IMR-90 (cell line): ENCODE measurements around the gene ASIC2. TPM values are rescaled to one million over a fixed set of nuclear protein-coding genes. Genes with fewer than 3 reads are reported as not detected.

Source experiments
- ATAC-seq: fragments of 200-7000 bp; cut with Tn5 transposase; 2 replicates; pipeline ENCODE4 v1.9.1; 2020; ENCODE audit warnings: low read depth, mild to moderate bottlenecking, moderate library complexity
- BruUV-seq: library from RNA; stranded (reverse); fragments of 400-500 nt; replicated peaks from 2 replicates; lab custom pipeline; 2021; lab: Mats Ljungman, UMichigan
- CTCF ChIA-PET: fragments of 300-600 bp; formaldehyde crosslinking; extraction: SDS; loops from one replicate; lab custom pipeline; 2021; ENCODE audit warnings: antibody characterized with exemption; lab: Yijun Ruan, JAX
- POLR2A ChIA-PET: fragments of 300-600 bp; sonication (Branson Sonifier 250); formaldehyde crosslinking; loops from one replicate; lab custom pipeline; 2022; ENCODE audit warnings: antibody characterized with exemption; ENCODE audit not compliant: unreplicated experiment; lab: Charles Lee
- DNase-seq: peaks from one replicate; pipeline ENCODE4 v3.0.0; 2013
- H2AFZ ChIP-seq: replicated peaks from 2 replicates; pipeline ENCODE3; 2013; ENCODE audit warnings: low read length, mild to moderate bottlenecking; ENCODE audit not compliant: poor library complexity
- H2AK5ac ChIP-seq: 2 replicates; pipeline ENCODE4 v1.6.1; 2013; ENCODE audit warnings: low read depth, low read length, inconsistent platforms
- H2AK9ac ChIP-seq: replicated peaks from 2 replicates; pipeline ENCODE3; 2013; ENCODE audit warnings: mild to moderate bottlenecking, low read depth, low read length, moderate library complexity; ENCODE audit not compliant: poor library complexity
- H2BK120ac ChIP-seq: 2 replicates; pipeline ENCODE4 v1.6.1; 2013; ENCODE audit warnings: low read depth, low read length, inconsistent platforms
- H2BK15ac ChIP-seq: 3 replicates; pipeline ENCODE4 v1.6.1; 2013; ENCODE audit warnings: low read depth, low read length, inconsistent platforms
- H2BK20ac ChIP-seq: 2 replicates; pipeline ENCODE4 v1.6.1; 2013; ENCODE audit warnings: low read depth, mild to moderate bottlenecking, inconsistent platforms, low read length, moderate library complexity
- H2BK5ac ChIP-seq: 2 replicates; pipeline ENCODE4 v1.6.1; 2013; ENCODE audit warnings: mild to moderate bottlenecking, low read depth, low read length, inconsistent platforms; ENCODE audit not compliant: poor library complexity, severe bottlenecking
- H3K14ac ChIP-seq: replicated peaks from 2 replicates; pipeline ENCODE4 v1.6.1; 2013; ENCODE audit warnings: low read depth, low read length, inconsistent platforms
- H3K18ac ChIP-seq: 2 replicates; pipeline ENCODE4 v1.6.1; 2013; ENCODE audit warnings: low read depth, low read length, control low read depth
- H3K23ac ChIP-seq: 2 replicates; pipeline ENCODE4 v1.6.1; 2013; ENCODE audit warnings: low read depth, low read length, inconsistent platforms
- H3K27ac ChIP-seq: 2 replicates; pipeline ENCODE4 v1.5.1; 2013; ENCODE audit warnings: mild to moderate bottlenecking, control low read depth, low read length; ENCODE audit not compliant: insufficient read depth
- H3K27me3 ChIP-seq: 2 replicates; pipeline ENCODE4 v1.6.1; 2013; ENCODE audit warnings: low read length; ENCODE audit not compliant: control insufficient read depth, insufficient read depth
- H3K36me3 ChIP-seq: 2 replicates; pipeline ENCODE4 v1.6.1; 2013; ENCODE audit warnings: low read length, mixed read lengths; ENCODE audit not compliant: control insufficient read depth, insufficient read depth
- H3K4ac ChIP-seq: 2 replicates; pipeline ENCODE4 v1.6.1; 2013; ENCODE audit warnings: low read depth, low read length, inconsistent platforms
- H3K4me1 ChIP-seq: 2 replicates; pipeline ENCODE4 v1.6.1; 2013; ENCODE audit warnings: low read length, mixed read lengths; ENCODE audit not compliant: control insufficient read depth, insufficient read depth
- H3K4me2 ChIP-seq: 2 replicates; pipeline ENCODE4 v1.6.1; 2013; ENCODE audit warnings: low read depth, mild to moderate bottlenecking, control low read depth, low read length, moderate library complexity
- H3K4me3 ChIP-seq: 2 replicates; pipeline ENCODE4 v1.5.1; 2013; ENCODE audit warnings: low read depth, mild to moderate bottlenecking, control low read depth, low read length, moderate library complexity; ENCODE audit not compliant: insufficient read depth
- H3K56ac ChIP-seq: 2 replicates; pipeline ENCODE4 v1.6.1; 2013; ENCODE audit warnings: low read length, inconsistent platforms; ENCODE audit not compliant: insufficient read depth; ENCODE audit errors: extremely low read depth
- H3K79me1 ChIP-seq, 2 experiments: 2 replicates each; pipeline ENCODE4 v1.6.1; 2013; ENCODE audit warnings: low read length in 2 of 2, inconsistent platforms in 1 of 2, low read depth in 1 of 2
- H3K9ac ChIP-seq: 2 replicates; pipeline ENCODE4 v1.6.1; 2013; ENCODE audit warnings: low read depth, low read length, control low read depth
- H3K9me1 ChIP-seq: 2 replicates; pipeline ENCODE4 v1.6.1; 2013; ENCODE audit warnings: low read length, inconsistent platforms; ENCODE audit not compliant: insufficient read depth
- H3K9me3 ChIP-seq: 2 replicates; pipeline ENCODE4 v1.6.1; 2013; ENCODE audit warnings: low read length; ENCODE audit not compliant: control insufficient read depth, insufficient read depth
- H4K20me1 ChIP-seq: 2 replicates; pipeline ENCODE4 v1.6.1; 2013; ENCODE audit warnings: low read length, inconsistent platforms; ENCODE audit not compliant: insufficient read depth
- H4K5ac ChIP-seq: 2 replicates; pipeline ENCODE4 v1.6.1; 2013; ENCODE audit warnings: mild to moderate bottlenecking, low read depth, low read length, control low read depth
- H4K8ac ChIP-seq, 2 experiments: 2 replicates each; pipeline ENCODE4 v1.6.1; 2013; ENCODE audit warnings: low read depth in 2 of 2, low read length in 2 of 2, control low read depth in 1 of 2, inconsistent platforms in 1 of 2
- H4K91ac ChIP-seq: 2 replicates; pipeline ENCODE4 v1.6.1; 2013; ENCODE audit warnings: low read depth, low read length, inconsistent platforms; ENCODE audit not compliant: insufficient read depth
- FOS ChIP-seq: fragments of 150-350 bp; IDR thresholded peaks from 2 replicates; pipeline ENCODE4 v1.6.1; 2016; ENCODE audit warnings: low read depth, low read length
- MAFK ChIP-seq: IDR thresholded peaks from 2 replicates; pipeline ENCODE4 v1.6.1; 2012; ENCODE audit warnings: low read depth, low read length, improper control_type of control experiment
- MXI1 ChIP-seq: IDR thresholded peaks from 2 replicates; pipeline ENCODE4 v1.6.1; 2012; ENCODE audit warnings: low read depth, mild to moderate bottlenecking, low read length, moderate library complexity, borderline replicate concordance
- SMC3 ChIP-seq: fragments of 150-350 bp; IDR thresholded peaks from 2 replicates; pipeline ENCODE4 v1.6.1; 2016; ENCODE audit warnings: low read depth, mild to moderate bottlenecking, antibody characterized with exemption, low read length, moderate library complexity
- dilution Hi-C: fragments of 300-500 bp; cut with HindIII; formaldehyde crosslinking; loops from one replicate; pipeline ENCODE4 v1.14.3; 2018; ENCODE audit warnings: low sequenced_read_pairs; ENCODE audit not compliant: unreplicated experiment
- in situ Hi-C: fragments of 300-500 bp; cut with MboI; formaldehyde crosslinking; loops from 3 replicates; pipeline ENCODE4 v1.14.3; 2019; ENCODE audit warnings: low sequenced_read_pairs, inconsistent platforms, mixed read lengths
- intact Hi-C: fragments of 100-400 bp; cut with micrococcal nuclease; formaldehyde crosslinking; loops from 2 replicates; pipeline ENCODE4 v1.10.0; 2022
- polyA plus RNA-seq, 3 experiments: library from polyadenylated mRNA; depleted of rRNA; stranded (reverse); fragments of >200 nt; gene quantifications; 2 replicates each; pipeline ENCODE4 v1.2.3, GENCODE V29; 2012; ENCODE audit warnings: low replicate concordance in 1 of 3
- total RNA-seq: library from RNA; depleted of rRNA; stranded (reverse); fragments of >200 nt; gene quantifications from 2 replicates; pipeline ENCODE4 v1.2.3, GENCODE V29; 2012
- TF ChIP-seq, protein P1 (sequence below): conservative IDR thresholded peaks from 2 replicates; pipeline ENCODE4 v1.5.1; 2012; ENCODE audit warnings: mild to moderate bottlenecking, low read depth, low read length, improper control_type of control experiment
- TF ChIP-seq, protein P2 (sequence below): fragments of 150-350 bp; IDR thresholded peaks from 2 replicates; pipeline ENCODE4 v1.6.1; 2016; ENCODE audit warnings: low read depth, mild to moderate bottlenecking, low read length, moderate library complexity, borderline replicate concordance

Gene ASIC2
- total and polyA plus RNA-seq, 2 of the 4 experiments (the other 2 are of a cell fraction): under 0.01 to 0.15 TPM

DNA sequence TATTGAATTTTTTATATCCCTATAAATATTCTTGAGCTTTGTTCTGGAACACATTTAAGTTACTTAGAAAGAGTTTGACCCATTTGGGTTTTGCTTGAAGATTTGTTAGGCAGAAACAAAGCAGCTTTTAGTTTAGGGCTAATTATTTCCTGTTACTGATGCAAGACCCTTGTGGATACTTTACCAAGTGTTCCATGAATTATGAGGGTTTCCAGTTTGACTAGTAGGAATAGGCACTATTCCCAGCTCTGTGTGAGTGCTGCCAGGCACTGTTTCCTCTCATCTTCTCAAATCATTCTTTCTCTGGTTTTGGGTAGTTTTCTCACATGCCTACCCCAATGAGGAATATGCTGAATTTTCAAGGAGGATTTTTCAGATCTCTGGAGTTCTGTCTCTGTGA lies 221.4 kb downstream of the ASIC2 start:
- Histone ChIP-seq H4K91ac (no peak overlapping the region), H3K79me1 (no peaks in the 10 kb centered on the region), H3K9me1 (no peaks in the 10 kb centered on the region), H2BK20ac (no peak overlapping the region), H3K23ac (no peak overlapping the region), H3K4me1 (no peaks in the 10 kb centered on the region), H2AK5ac (no peak overlapping the region), H4K8ac (no peak overlapping the region), H3K9ac (no peak overlapping the region), H2BK120ac (no peak overlapping the region), H3K56ac (no peak overlapping the region), H3K14ac (no peak overlapping the region), H3K27me3 (no peaks in the 10 kb centered on the region), H2AFZ (no peak overlapping the region), H2BK15ac (no peak overlapping the region), H3K4ac (no peak overlapping the region), H4K20me1 (no peaks in the 10 kb centered on the region), H3K9me3 (no peaks in the 10 kb centered on the region), H3K4me2 (no peak overlapping the region), H3K27ac (no peak overlapping the region), H2AK9ac (no peak overlapping the region), H3K18ac (no peak overlapping the region), H4K5ac (no peak overlapping the region), H2BK5ac (no peak overlapping the region), H3K4me3 (no peak overlapping the region), H3K36me3 (no peaks in the 10 kb centered on the region)
- dilution Hi-C loops: no loop called here
- no peak for ATAC-seq
- intact Hi-C loops: no loop called here
- no peak for TF ChIP-seq MXI1
- TF ChIP-seq, protein P1, sequence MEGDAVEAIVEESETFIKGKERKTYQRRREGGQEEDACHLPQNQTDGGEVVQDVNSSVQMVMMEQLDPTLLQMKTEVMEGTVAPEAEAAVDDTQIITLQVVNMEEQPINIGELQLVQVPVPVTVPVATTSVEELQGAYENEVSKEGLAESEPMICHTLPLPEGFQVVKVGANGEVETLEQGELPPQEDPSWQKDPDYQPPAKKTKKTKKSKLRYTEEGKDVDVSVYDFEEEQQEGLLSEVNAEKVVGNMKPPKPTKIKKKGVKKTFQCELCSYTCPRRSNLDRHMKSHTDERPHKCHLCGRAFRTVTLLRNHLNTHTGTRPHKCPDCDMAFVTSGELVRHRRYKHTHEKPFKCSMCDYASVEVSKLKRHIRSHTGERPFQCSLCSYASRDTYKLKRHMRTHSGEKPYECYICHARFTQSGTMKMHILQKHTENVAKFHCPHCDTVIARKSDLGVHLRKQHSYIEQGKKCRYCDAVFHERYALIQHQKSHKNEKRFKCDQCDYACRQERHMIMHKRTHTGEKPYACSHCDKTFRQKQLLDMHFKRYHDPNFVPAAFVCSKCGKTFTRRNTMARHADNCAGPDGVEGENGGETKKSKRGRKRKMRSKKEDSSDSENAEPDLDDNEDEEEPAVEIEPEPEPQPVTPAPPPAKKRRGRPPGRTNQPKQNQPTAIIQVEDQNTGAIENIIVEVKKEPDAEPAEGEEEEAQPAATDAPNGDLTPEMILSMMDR: no peak
- TF ChIP-seq, protein P2, sequence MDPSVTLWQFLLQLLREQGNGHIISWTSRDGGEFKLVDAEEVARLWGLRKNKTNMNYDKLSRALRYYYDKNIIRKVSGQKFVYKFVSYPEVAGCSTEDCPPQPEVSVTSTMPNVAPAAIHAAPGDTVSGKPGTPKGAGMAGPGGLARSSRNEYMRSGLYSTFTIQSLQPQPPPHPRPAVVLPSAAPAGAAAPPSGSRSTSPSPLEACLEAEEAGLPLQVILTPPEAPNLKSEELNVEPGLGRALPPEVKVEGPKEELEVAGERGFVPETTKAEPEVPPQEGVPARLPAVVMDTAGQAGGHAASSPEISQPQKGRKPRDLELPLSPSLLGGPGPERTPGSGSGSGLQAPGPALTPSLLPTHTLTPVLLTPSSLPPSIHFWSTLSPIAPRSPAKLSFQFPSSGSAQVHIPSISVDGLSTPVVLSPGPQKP: no peak
- no peak for TF ChIP-seq FOS
- TF ChIP-seq SMC3: no peak
- TF ChIP-seq MAFK: no peak
- CTCF ChIA-PET: no interaction called here
- BruUV-seq: no TSS peak
- in situ Hi-C loops: no loop called here
- POLR2A ChIA-PET: no interaction called here
- no peak for DNase-seq
